GM18499 (cell line): ENCODE results near the gene TRERF1.
"Not testable (repeated sequence)": the region's sequence is repeated elsewhere in the genome, so short reads cannot be mapped to it uniquely, and the experiment has no call there.

ENCODE experiments used
- ATAC-seq: cut with Tn5 transposase; IDR thresholded peaks from one replicate; pipeline ENCODE4 v1.9.1; 2021; ENCODE audit warnings: moderate number of reproducible peaks; ENCODE audit not compliant: insufficient read depth, unreplicated experiment

TRERF1 gene

DNA sequence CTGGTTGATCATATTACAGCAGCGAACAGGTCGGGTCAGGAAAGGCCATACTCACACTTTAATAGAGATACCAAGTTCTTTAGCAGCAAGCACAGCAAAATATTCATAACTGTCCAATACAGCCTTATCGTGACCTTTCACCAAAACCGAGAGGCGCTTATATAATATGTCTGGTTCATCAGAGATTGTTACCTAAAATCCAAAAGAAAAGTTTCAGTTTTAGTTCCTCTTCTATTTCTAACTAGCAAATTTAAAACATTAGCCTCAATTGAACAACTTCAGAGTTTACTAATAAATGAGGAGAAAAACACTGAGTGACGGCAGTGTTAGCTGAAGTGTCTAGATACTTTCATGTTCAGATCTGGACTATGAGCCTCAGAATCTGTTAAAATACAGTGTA, 240.0 kb downstream of the TRERF1 start:
- no peak for ATAC-seq

DNA sequence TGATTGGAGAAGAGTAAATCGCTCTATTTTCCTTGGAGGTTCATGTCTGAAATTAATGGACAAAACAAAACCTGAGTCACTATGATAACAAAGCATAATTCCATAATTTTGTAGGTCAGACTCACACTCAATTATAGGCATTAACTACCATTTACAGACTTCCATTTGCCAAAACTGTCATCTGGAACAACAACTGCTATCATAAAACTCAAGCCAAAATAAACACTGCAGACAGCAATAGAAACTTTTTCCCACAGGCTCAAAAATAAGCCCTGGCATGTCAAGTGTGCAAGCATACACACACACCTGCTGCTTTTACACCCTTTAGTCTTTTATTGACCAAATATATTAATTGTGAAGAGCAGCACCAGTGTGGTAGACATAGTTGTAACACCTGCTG, 241.2 kb downstream of the TRERF1 start:
- ATAC-seq = no peak

DNA sequence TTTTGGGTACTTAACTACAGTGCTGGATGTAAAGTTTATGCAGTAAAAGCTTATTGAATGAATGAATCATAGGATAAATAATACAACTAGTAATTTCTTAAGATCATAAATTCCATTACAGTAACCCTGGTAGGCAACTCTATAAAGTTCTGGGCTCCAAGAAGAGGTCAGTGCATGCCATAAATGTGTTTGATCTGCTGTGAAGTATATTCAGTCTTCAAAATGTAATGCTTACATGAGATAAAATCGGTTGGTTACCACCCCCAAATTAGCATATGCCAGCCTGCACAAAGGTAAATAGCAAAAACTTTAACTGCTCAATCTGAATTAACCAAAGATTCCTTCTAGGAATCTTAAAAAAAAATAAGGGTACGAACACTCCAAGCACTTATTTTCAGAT, 244.2 kb downstream of the TRERF1 start:
- ATAC-seq = not testable (repeated sequence)

DNA sequence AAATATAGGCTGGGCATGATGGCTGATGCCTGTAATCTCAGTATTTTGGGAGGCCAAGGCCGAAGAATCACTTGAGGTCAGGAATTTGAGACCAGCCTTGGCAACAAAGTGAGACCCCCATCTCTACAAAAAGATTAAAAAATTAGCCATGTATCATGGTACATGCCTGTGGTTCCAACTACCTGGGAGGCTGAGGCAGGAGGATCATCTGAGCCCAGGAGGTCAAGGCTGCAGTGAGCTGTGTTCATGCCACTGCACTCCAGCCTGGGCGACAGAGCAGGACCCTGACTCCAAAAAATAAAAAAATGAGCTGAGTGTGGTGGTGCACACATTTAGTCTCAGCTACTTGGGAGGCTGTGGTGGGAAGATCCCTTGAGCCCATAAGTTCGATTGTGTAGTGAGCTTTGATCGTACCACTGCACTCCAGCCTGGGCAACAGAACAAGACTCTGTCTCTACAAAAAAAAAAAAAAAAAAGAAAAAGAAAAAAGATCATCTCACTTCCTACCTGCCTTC, 246.9 kb downstream of the TRERF1 start:
- ATAC-seq = no peak

DNA sequence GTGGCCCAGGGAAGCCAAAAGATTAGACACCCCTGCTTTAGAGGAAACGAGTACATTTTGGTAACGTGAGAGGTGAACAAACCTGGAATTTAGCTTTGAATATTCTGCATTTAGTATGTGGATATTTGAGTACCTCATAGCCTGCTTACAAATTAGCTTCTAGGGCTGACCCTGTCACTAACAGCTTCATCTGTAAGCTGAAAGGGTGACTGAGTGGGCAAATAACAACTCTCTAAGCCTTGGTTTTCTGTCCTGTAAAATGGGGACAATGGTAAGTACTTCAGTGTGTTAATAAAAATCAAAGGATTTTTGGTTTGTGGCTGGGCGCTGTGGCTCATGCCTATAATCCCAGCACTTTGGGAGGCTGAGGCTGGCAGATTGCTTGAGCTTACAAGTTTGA, 248.5 kb downstream of the TRERF1 start:
- no peak for ATAC-seq

DNA sequence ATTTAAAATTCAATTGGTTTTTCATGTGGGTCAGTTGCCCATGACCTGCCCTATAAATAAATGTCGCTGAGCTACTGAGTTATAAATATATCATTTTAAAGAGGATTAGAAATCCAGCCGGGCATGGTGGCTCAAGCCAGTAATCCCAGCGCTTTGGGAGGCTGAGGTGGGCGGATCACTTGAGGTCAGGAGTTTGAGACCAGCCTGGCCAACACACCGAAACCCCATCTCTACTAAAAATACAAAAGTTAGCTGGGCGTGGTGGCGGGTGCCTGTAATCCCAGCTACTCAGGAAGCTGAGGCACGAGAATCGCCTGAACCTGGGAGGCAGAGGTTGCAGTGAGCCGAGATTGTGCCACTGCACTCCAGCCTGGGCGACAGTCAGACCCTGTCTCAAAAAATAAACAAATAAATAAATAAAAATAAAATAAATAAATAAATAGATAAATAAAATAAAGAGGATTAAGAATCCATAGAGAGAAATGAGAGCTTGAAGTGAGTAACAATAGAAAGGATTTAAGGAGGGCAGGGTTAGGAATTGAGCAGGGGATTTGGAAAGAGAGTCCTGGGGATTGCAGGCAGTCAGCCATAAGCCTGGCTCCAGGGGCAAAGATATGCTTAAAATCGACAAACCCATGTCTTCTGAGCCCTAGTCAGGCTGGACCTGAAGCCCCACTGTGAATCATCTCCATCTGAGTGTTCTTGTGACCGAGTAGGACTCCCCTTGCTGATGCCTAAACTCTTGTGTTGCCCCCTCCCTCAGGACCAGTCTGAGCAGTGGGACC, 249.4 kb downstream of the TRERF1 start:
- ATAC-seq = not testable (repeated sequence)

DNA sequence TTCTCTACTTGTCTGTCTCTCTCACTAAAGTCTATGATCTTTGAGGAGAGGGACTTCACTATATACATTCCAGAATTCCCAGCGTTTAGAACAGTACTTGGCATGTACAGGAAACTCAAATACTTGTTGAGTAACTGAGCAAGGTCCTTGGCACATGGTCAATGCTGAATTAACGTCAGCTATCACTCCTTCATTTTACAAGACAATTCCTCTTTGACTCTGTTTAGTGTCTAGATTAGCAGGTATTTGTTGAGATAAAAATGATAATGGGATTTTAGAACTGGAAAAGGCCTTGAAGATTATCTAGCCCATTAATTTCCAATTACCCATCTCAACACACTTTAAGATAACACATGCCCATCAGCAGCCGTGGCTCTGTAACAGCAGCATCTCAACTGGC, 250.3 kb downstream of the TRERF1 start:
- no peak for ATAC-seq

DNA sequence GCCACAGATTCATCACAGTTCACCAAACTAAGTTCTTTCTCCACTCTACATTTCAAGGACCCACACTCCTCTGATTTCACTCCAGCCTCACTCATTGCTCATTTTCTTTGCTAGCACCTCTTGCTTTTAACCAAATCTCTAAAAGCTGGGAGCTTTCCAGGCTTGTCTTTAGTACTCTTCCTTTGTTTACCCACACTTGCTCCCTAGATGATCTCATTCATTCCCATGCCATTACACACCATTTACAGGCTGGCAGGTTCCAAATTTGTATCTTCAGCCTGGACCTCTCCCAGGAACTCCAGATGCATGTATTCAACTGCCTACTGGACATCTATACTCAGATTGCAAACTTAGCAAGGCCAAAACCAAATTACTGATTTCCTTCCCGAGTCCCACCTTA, 251.7 kb downstream of the TRERF1 start:
- no peak for ATAC-seq

DNA sequence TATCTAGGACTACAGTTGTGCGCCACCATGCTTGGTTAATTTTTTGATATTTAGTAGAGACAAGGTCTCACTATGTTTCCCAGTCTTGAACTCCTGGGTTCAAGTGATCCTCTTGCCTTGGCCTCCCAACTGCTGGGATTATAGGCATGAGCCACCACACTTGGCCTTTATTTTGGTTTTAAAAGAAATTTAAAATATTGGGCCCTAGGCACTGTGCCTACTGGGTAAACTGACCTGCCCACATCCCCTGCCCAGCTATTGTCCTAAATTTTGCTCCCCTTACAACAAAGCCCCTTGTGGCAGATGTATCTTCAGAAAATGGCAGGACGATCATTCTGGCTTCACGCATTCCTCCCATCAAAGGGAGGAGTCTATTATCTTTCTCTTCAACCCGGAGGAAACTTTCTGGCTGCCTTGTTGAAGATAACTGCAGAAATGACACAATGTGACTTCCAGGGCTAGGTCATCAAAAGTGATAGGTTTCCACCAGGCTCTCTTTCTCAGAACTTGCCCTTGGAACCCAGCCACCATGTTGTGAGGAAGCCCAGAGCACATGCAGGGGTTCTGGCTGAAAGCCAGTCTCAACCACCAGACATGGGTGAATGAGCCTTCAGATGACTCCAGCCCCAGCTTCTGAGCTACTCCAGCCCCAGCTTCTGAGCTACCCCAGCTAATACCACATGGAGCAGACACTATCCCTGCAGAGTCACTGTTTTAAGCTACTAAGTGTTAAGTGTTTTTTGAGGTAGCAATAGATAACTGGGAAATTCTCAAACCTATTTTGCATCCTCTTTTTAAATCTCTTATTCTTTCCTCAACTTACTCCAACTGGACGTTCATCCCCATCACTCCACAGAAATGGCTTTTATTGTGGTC, 252.4 kb downstream of the TRERF1 start:
- ATAC-seq = no peak

DNA sequence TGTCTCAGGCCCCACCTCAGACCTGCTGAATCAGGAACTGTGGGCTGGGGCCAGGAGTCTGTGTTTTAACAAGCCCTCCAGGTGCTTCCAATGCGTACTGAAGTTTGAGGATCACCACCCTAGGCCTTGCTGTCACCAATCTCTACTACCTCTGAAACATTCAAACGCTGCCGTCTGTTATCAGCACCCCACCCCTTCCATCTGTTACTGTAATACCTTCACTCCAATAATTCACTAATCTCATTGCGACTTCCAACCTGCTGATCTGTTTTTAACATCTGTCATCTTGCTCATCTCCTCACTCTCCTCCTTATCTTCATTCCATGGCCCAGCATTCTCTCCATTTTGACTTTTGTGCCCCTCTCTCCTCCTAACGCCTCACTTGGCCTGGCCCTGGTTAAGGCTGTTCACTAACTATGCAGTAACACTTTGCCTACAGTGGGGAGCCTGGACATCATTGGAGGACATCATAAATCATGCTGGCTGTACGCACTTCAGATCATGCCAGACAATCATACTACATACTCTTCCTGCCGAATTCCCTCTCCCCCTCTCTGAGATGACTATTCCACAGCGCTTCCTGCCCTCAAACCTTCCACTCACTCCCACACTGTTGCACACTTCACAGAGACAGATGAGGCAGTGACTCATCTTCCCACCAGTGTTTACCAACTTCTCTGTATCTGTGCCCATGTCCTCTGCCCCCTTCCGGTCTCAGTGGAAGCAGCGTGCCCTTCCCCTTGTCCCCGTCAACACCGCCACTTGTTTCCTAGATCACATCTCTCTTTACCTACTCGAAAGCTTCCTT, 254.0 kb downstream of the TRERF1 start:
- no peak for ATAC-seq

DNA sequence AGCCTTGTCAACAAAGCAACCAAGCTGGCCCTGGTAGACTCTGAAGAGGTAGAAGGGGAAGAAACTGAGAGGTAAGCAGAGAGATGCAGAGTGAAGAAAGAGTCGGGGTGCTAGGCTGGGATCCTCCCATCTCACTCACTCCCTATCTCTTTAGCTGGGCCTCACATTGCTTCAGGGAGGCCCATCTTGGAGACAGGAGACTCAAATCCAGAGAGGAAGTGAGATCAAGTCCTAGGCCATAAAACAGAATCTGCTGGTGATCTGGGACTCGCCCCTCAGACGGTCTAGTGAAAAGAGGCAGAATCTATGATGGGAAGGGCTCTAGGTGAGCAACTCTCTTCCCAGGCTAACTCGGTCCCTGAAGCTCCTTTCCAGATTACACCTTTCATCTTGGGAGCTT, 256.3 kb downstream of the TRERF1 start:
- ATAC-seq = no peak

DNA sequence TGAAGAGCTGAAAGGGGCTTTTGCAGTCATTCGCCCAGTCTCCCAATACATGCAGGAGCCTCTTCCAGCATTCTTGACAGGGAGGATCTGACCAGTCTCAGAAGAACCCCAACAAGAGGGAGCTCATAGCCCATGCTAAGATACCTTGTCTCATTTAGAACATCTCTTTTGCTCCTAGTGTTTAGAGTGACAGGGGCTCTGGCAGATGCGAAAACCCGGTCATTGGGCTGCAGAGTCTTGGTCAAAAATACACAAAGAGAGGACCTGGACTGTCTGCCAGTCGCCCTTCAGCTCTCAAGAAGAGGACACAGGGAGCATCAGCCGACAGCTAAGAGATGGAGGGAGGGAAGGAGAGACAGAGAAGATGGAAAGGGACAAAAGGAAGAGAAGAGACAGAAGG, 257.7 kb downstream of the TRERF1 start:
- no peak for ATAC-seq

DNA sequence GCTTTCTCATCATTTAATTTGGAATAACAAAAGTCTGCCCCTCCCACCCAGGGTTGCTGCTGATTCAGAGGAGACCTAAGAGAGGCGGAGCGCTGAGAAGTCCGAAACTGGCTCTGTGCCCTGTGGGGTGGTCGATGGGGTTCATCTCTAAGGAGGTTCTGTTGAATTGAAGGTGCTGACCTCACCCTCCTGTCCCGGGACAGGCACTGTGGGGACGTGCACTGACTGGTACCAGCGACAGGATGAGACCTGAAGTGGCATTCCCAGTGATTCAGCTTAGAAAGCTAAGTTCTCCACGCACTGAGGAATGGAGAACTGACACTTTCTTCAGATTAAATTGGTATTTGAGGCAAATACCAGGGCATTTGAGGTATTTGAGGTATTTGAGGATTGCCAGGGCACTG, 258.2 kb downstream of the TRERF1 start:
- no peak for ATAC-seq

DNA sequence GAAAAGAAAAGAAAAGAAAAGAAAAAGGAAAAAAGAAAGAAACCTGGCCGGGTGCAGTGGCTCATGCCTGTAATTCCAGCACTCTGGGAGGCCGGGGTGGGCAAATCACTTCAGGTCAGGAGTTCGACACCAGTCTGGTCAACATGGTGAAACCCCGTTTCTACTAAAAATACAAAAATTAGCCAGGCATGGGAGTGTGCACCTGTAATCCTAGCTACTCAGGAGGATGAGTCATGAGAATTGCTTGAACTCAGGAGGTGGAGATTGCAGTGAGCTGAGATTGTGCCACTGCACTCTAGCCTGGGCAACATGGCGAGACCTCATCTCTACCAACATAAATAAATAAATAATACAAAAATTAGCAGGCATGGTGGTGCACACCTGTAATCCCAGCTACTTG, 259.3 kb downstream of the TRERF1 start:
- not testable (repeated sequence) for ATAC-seq

DNA sequence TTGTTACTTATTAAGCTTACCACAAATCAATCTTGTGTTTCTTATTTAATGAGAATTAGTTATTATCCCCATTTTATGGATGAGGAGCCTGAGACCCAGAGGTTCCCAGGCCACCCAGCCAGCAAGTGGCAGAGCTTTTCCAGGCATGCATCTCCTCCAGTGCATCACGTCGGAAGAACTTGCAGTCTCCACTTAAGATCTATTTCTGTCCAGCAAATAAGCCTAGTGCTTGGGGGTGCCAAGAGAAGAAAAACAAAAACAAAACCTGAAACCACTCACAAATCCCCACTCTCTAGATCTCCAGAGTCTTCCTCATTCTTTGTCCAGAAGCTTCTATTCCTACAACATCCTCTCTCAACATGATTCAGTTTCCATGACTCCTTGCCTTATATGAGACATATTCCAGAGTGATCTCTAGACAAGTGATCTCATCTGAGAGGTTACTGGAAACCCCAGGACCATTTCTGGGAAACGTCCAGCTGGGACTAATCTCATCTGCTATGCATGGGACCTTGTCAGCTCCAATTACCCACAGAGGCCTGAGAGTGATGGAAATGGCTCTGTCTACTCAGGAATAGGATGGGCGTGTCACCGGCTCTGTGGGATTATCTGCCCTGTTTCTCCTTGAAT, 261.1 kb downstream of the TRERF1 start:
- no peak for ATAC-seq

DNA sequence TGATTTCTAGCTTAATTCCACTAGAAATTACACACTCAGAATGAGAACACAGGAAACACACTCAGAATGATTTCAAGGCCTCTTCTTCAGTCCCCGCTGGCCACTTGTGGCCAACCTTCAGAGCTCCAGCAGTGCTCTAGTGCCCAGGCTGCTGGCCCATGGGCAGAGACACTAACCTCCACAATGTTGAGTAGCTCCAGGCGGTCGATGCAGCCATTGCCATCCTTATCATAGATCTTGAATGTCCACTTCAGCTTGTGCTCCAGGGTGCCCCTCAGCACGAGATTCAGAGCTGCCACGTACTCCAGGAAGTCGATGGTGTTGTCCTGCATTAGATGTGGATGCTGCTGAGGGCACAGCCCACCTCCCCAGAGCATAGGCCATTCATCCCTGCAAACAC, 263.3 kb downstream of the TRERF1 start:
- ATAC-seq = no peak

DNA sequence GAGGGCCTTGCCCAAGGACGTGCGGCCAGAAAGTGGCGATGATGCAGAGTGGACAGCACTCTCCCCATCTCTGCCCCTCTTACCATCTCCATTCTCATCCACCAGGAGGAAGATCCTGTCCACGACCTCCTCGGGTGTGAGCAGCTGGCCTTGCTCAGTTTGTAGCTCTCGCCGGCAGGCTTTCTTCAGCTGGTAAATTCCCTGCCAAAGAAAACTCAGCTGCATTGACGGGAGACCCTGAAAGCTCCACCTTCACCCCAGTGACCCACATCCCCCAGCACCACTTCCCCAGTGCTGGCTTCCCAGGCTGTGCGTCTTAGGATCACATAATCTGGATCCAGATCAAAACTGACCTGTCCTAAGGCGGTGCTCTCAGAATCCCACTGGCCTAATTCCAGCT, 266.1 kb downstream of the TRERF1 start:
- ATAC-seq = no peak

DNA sequence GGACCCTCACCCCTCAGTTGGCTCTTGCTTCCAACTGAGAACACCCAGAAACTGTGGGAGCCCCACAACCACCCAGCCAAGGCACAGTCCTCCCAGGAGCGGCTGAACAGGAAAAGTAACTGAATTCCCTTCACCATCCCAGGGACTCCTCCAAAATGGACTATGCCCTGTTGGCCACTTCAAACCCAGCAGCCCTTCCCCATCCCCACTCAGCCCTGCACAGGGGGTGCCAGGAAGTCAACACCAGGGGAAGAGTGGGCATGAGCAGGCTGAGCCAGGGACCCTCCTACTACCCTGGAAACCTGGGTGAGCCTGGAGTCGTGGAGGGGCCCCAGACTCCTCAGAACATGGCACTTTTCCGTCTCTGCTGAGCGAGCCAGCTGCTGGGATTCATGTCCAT, 267.3 kb downstream of the TRERF1 start:
- ATAC-seq = no peak

DNA sequence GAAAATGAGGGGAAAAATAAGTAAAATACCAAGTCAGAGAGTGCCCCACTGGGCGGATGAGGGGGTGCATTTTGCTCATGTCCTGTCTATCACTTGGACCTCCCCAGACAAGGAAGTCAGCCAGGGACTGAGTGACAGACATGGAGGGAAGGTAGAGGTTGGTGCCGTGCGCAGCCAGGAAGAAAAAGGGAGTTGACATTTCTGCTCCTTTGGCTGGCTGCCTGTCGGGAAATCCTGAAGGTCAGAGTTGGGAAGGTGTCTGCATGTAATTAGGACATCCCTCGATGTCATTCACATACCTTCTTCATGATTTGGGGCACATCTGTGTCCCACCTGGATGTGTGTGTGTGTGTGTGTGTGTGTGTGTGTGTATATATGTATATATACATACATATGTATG, 269.6 kb downstream of the TRERF1 start:
- ATAC-seq = no peak

DNA sequence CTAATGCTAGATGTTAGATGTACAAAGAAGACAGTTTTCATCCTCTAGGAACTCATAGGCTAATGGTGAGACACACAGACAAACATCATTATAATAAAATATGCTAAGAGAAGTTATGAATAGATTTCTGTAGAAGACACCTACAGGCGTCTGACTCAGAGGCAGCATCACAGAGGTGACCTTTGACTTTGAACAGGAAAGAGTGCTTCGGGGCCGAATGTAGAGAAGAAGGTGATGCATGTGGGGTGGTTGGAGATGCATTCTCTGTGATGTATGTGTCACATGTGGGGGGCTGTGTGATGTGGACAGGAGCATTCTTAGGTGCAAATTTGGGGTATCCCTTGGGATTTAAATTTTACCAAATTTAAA, 271.8 kb downstream of the TRERF1 start:
- no peak for ATAC-seq
